ENCODE results near the gene DUSP15. TPM values are rescaled to one million over a fixed set of nuclear protein-coding genes. Genes with fewer than 3 reads are reported as not detected.

DUSP15 gene
- total and polyA plus RNA-seq, 4 donors, result 7.8 to 31.0 (median 20.4) TPM

DNA sequence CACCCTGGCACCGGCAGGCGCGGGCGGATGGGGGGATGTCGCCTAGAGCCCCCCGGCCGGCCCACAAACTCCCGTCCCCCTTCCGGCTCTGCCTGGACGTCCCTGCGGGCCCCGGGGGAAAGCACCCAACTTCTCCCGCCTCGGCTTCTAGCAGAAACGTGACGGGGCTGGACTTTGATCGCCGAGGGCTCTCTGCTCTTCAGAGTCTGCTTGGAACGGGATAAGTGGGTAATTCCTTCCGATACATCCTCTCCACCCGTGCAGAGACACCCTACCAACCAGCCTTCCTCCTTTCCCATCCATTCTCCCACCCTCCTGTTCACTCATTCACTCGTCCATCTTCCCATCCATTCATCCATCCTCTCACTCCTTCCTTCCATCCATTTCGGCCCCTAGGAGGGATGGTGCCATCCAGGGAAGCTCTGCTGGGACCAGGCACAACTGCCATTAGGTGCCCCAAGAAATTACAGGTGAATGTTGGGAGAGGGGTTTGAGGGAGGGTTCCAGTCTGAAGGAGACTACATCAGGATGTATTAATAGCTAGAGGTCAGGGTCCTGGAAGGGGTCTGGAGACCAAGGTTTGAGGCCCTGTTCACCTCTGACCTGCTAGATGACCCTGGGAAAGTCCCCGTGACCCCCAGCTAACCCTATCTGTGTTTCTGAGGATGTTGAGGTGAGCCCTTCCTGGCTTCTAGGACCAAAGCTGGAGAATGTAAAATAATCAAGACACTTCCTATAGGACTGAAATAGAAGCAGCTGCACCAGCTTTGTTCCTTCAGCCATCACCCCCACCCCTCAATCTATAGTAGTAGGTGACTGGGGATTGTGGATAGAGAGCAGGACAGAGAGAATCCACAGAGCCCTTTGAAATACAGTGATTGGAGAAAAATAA, 645 bp upstream of the DUSP15 start:
- Histone ChIP-seq H3K27ac (ENCODE audit: low read depth, low read length) (peak overlapping the region; percentile 52), H3K4me3 (ENCODE audit: low read depth, low read length) (peak overlapping the region; percentile 59), H3K9me3 (ENCODE audit: control insufficient read depth, insufficient read depth, low read length) (no peaks in the 10 kb centered on the region), H3K4me1 (ENCODE audit: control insufficient read depth, insufficient read depth, low read length) (peaks cover 25% of the 10 kb centered on the region), H3K36me3 (ENCODE audit: control insufficient read depth, insufficient read depth, low read length) (peaks cover 13% of the 10 kb centered on the region), H3K27me3 (ENCODE audit: control insufficient read depth, insufficient read depth, low read length) (no peaks in the 10 kb centered on the region)
- under 1% methylated on average over 21 of the region's 24 CpGs for WGBS (ENCODE audit: insufficient coverage)
- DNase-seq (ENCODE audit: low read depth in 4 of 6, low spot score in 6 of 6), result peak in 1 of 6 donors; percentile 59

DNA sequence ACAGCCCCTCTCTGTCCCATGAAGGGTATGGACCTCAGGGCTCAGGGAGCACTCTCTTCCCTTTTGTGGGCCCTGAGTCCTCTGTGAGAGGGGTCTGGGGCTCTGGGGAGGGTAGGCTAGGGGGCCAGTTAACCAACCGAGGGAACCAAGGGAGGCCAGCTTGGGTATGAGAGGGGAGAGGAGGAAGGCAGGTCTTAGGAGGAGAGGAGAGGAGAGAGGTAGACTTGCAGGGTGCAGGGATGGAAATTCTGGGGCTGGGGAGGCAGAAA, 720 bp downstream of the DUSP15 start:
- WGBS (ENCODE audit: insufficient coverage), result 0% methylated on average over 1 of the region's 1 CpG
- no peaks in the 10 kb centered on the region for H3K9me3 ChIP-seq (ENCODE audit: control insufficient read depth, insufficient read depth, low read length)
- H3K36me3 ChIP-seq (ENCODE audit: control insufficient read depth, insufficient read depth, low read length), result peaks cover 19% of the 10 kb centered on the region
- H3K27me3 ChIP-seq (ENCODE audit: control insufficient read depth, insufficient read depth, low read length), result no peaks in the 10 kb centered on the region
- peak overlapping the region; percentile 59 for H3K4me3 ChIP-seq (ENCODE audit: low read depth, low read length)
- H3K4me1 ChIP-seq (ENCODE audit: control insufficient read depth, insufficient read depth, low read length), result peaks cover 25% of the 10 kb centered on the region
- DNase-seq (ENCODE audit: low read depth in 4 of 6, low spot score in 6 of 6), result no peak
- H3K27ac ChIP-seq (ENCODE audit: low read depth, low read length), result peak overlapping the region; percentile 40

DNA sequence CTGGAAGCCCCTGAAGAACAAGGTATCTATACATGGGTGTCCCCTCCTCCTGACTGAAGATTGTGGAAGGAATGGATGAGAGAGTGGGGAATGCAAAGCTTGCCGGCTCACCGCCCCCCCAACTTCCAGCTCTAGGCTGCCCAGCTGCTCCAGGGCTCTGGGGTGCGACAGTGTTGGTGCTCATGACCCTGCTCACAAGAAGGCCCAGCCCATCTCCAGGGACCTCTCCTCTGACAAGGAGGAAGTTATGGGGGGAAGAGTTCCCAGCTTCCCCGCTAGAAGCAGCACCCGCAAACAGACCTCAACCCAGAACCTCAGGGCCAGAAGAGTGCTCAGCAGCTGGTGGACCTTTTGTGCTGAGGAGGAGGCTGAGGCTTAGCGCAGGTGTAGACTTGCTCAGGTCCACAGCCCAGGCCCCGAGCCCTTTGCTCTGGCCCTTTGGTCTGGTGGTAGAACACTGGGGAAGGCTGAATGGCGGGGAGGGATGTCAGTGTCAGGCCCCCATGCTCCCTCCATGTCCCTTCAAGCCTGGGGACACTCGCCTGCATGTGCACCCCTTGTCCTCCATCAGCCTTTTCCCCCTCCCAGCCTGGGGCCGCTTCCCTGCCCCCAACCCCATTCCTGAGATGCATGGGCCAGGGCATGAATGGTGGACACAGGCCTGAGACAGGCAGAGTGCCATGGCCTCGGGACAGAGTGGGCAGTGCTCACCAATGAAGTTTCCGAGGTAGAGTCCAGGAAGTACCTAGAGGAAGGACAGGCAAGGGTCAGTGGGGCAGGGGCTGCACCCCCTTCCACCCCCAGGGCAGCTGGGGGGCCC, 1.3 kb downstream of the DUSP15 start:
- Histone ChIP-seq H3K36me3 (ENCODE audit: control insufficient read depth, insufficient read depth, low read length) (peaks cover 20% of the 10 kb centered on the region), H3K4me1 (ENCODE audit: control insufficient read depth, insufficient read depth, low read length) (peaks cover 25% of the 10 kb centered on the region), H3K27ac (ENCODE audit: low read depth, low read length) (no peak overlapping the region), H3K4me3 (ENCODE audit: low read depth, low read length) (peak overlapping the region; percentile 59), H3K9me3 (ENCODE audit: control insufficient read depth, insufficient read depth, low read length) (no peaks in the 10 kb centered on the region), H3K27me3 (ENCODE audit: control insufficient read depth, insufficient read depth, low read length) (no peaks in the 10 kb centered on the region)
- 58% methylated on average over 3 of the region's 12 CpGs for WGBS (ENCODE audit: insufficient coverage)
- no peak for DNase-seq (ENCODE audit: low read depth in 4 of 6, low spot score in 6 of 6)

DNA sequence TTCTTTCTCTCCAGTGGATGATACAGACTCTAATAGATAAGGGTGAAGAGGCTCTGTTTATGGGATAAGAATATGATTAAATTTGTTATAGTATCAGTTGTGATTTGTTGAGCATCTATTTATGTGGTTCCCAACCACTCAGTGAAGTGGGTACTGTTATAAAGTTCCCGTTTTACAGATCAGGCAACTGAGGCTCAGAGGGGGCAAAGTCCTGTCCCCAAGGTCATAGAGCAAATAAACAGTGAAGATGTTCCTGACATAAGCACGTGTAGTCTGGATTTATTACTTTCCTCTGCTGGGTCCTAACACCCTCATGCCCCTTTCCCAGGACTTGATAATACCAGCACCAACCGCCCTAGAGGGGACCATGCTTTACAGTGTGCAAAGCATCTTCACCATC, 4.1 kb downstream of the DUSP15 start:
- Histone ChIP-seq H3K9me3 (ENCODE audit: control insufficient read depth, insufficient read depth, low read length) (no peaks in the 10 kb centered on the region), H3K27ac (ENCODE audit: low read depth, low read length) (no peak overlapping the region), H3K36me3 (ENCODE audit: control insufficient read depth, insufficient read depth, low read length) (peaks cover 31% of the 10 kb centered on the region), H3K27me3 (ENCODE audit: control insufficient read depth, insufficient read depth, low read length) (no peaks in the 10 kb centered on the region), H3K4me1 (ENCODE audit: control insufficient read depth, insufficient read depth, low read length) (peaks cover 33% of the 10 kb centered on the region), H3K4me3 (ENCODE audit: low read depth, low read length) (no peak overlapping the region)
- no peak for DNase-seq (ENCODE audit: low read depth in 4 of 6, low spot score in 6 of 6)
- 73% methylated on average over 3 of the region's 3 CpGs for WGBS (ENCODE audit: insufficient coverage)

DNA sequence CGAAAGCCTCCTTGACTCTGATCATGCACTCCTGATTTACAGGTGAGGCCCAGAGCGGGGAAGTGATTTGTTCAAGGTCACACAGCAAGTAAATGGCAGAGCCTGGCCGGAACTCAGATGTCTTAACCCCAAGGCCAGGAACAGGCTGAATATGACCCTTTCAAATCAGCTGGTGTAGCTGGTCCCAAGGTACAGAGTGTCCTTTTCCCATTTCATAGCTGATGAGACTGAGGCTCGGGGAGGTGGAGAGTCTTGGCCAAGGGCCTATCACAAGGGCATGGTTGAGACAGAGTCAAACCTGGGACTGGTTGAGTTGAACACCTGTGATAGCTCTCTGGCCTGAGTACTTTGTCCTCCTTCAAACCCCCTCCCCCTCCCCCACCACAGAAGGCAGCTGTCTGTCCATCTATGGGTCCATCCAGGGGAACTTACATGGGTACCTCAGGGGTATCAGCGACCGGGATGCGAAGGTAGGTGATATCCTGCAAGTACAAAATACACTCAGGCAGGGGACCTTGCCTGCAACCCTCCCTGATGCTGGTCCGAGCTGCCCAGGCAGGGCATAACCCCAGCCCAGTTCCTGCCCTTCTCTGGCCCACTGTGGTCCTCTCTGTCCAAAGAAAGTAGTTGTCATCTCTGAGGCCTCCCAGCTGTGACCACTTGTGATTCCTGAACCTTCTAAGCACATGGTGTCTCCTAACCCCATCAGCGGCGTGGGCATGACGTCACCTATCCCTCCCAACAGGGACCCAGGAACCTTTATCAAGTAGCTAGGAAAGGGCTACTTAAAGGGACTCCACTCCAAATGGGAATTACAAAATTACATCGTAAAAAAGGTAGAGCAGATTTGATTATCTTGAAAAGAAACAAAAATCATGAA, 5.6 kb downstream of the DUSP15 start:
- WGBS (ENCODE audit: insufficient coverage), result 95% methylated on average over 7 of the region's 12 CpGs
- DNase-seq (ENCODE audit: low read depth in 4 of 6, low spot score in 6 of 6), result no peak
- H3K9me3 ChIP-seq (ENCODE audit: control insufficient read depth, insufficient read depth, low read length), result no peaks in the 10 kb centered on the region
- H3K27me3 ChIP-seq (ENCODE audit: control insufficient read depth, insufficient read depth, low read length), result no peaks in the 10 kb centered on the region
- peaks cover 31% of the 10 kb centered on the region for H3K36me3 ChIP-seq (ENCODE audit: control insufficient read depth, insufficient read depth, low read length)
- H3K4me3 ChIP-seq (ENCODE audit: low read depth, low read length), result no peak overlapping the region
- peaks cover 39% of the 10 kb centered on the region for H3K4me1 ChIP-seq (ENCODE audit: control insufficient read depth, insufficient read depth, low read length)
- no peak overlapping the region for H3K27ac ChIP-seq (ENCODE audit: low read depth, low read length)

DNA sequence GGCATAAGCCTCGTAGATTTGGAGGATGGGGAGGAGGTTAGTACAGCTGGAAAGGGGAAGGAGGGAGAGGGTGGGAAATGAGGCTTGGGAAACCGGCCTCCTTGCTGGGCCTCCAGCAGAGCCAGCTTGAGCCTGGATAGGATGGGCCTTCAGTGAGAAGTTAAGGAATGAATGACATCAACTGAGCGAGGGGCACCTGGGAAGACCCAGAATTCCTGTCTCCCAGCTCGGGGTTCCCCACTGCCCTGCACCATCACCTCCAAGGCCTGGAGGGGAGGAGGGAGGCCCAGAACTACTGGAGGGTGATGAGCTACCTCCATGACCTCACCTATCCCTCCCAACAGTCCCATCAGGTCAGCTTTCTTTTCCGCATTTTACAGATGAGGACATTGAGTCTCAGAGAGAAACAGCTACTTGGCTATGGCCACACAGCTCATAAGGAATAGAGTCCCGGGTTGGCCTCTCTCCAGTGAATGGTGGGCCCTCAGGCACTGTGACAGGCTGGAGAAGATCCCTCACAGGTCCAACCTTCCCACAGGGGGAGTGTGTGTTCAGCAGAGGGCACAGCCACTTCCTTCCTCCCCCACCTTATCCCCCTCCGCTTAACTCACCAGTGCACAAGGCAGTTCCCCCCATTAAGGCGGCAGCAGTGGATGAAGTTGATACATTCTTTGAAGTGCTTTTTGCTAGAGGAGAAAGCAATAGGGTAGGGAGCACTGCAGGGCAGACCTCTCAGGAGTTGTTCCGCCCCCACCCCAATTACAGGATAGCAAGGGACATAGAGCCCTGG, 6.8 kb downstream of the DUSP15 start:
- no peak for DNase-seq (ENCODE audit: low read depth in 4 of 6, low spot score in 6 of 6)
- H3K36me3 ChIP-seq (ENCODE audit: control insufficient read depth, insufficient read depth, low read length), result peaks cover 26% of the 10 kb centered on the region
- H3K4me3 ChIP-seq (ENCODE audit: low read depth, low read length), result no peak overlapping the region
- no peaks in the 10 kb centered on the region for H3K9me3 ChIP-seq (ENCODE audit: control insufficient read depth, insufficient read depth, low read length)
- peaks cover 26% of the 10 kb centered on the region for H3K4me1 ChIP-seq (ENCODE audit: control insufficient read depth, insufficient read depth, low read length)
- H3K27me3 ChIP-seq (ENCODE audit: control insufficient read depth, insufficient read depth, low read length), result no peaks in the 10 kb centered on the region
- 86% methylated on average over 4 of the region's 9 CpGs for WGBS (ENCODE audit: insufficient coverage)
- no peak overlapping the region for H3K27ac ChIP-seq (ENCODE audit: low read depth, low read length)

DNA sequence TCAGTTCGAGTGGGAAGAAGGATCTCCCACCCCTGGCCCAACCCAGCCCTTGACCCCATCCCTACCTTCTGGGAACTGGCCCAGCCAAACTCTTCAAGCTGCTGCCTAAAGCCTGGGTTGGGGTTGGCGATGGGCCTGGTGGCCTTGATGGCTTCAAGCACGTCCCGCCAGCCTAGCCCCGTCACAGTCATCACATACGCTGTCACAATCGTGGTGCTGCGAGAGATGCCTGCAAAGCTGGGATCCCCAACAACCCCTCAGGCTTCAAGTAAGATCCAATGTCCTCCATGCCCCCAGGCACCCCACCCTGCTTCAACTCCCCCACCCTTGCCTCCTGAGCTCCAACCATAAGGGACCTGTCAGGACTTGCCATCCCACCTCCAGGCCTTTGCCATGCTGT, 7.8 kb downstream of the DUSP15 start:
- Histone ChIP-seq H3K27me3 (ENCODE audit: control insufficient read depth, insufficient read depth, low read length) (no peaks in the 10 kb centered on the region), H3K4me3 (ENCODE audit: low read depth, low read length) (no peak overlapping the region), H3K4me1 (ENCODE audit: control insufficient read depth, insufficient read depth, low read length) (peaks cover 22% of the 10 kb centered on the region), H3K36me3 (ENCODE audit: control insufficient read depth, insufficient read depth, low read length) (peaks cover 26% of the 10 kb centered on the region), H3K27ac (ENCODE audit: low read depth, low read length) (no peak overlapping the region), H3K9me3 (ENCODE audit: control insufficient read depth, insufficient read depth, low read length) (no peaks in the 10 kb centered on the region)
- 91% methylated on average over 8 of the region's 8 CpGs for WGBS (ENCODE audit: insufficient coverage)
- DNase-seq (ENCODE audit: low read depth in 4 of 6, low spot score in 6 of 6), result no peak

DNA sequence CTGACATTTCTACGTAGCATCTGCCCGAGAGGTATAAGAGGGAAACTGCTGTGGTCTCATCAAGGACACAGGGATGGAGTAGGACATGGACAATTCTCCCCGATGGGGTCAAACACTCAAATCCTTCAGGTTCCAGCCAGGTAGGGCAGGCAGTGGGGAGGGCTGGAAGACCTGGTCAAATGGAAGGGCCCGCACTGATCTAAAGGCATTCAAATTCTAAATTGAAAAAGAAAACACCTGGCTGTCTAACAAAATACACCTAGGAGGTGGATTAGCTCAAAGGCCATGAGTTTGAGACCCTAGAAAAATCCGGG, 8.2 kb downstream of the DUSP15 start:
- 64% methylated on average over 2 of the region's 5 CpGs for WGBS (ENCODE audit: insufficient coverage)
- Histone ChIP-seq H3K4me1 (ENCODE audit: control insufficient read depth, insufficient read depth, low read length) (peaks cover 22% of the 10 kb centered on the region), H3K4me3 (ENCODE audit: low read depth, low read length) (no peak overlapping the region), H3K9me3 (ENCODE audit: control insufficient read depth, insufficient read depth, low read length) (no peaks in the 10 kb centered on the region), H3K36me3 (ENCODE audit: control insufficient read depth, insufficient read depth, low read length) (peaks cover 25% of the 10 kb centered on the region), H3K27me3 (ENCODE audit: control insufficient read depth, insufficient read depth, low read length) (no peaks in the 10 kb centered on the region), H3K27ac (ENCODE audit: low read depth, low read length) (no peak overlapping the region)
- DNase-seq (ENCODE audit: low read depth in 4 of 6, low spot score in 6 of 6), result no peak
